IMR-90 (cell line): ENCODE data around the gene ZNF425. TPM values are rescaled to one million over a fixed set of nuclear protein-coding genes. Genes with fewer than 3 reads are reported as not detected.

Experiments
- ATAC-seq: fragments of 200-7000 bp; cut with Tn5 transposase; 2 replicates; pipeline ENCODE4 v1.9.1; 2020; ENCODE audit warnings: low read depth, mild to moderate bottlenecking, moderate library complexity
- BruUV-seq: library from RNA; stranded (reverse); fragments of 400-500 nt; replicated peaks from 2 replicates; lab custom pipeline; 2021; lab: Mats Ljungman, UMichigan
- CTCF ChIA-PET: fragments of 300-600 bp; formaldehyde crosslinking; extraction: SDS; loops from one replicate; lab custom pipeline; 2021; ENCODE audit warnings: antibody characterized with exemption; lab: Yijun Ruan, JAX
- POLR2A ChIA-PET: fragments of 300-600 bp; sonication (Branson Sonifier 250); formaldehyde crosslinking; loops from one replicate; lab custom pipeline; 2022; ENCODE audit warnings: antibody characterized with exemption; ENCODE audit not compliant: unreplicated experiment; lab: Charles Lee
- DNase-seq: peaks from one replicate; pipeline ENCODE4 v3.0.0; 2013
- H2AFZ ChIP-seq: replicated peaks from 2 replicates; pipeline ENCODE3; 2013; ENCODE audit warnings: low read length, mild to moderate bottlenecking; ENCODE audit not compliant: poor library complexity
- H2AK5ac ChIP-seq: 2 replicates; pipeline ENCODE4 v1.6.1; 2013; ENCODE audit warnings: low read depth, low read length, inconsistent platforms
- H2AK9ac ChIP-seq: replicated peaks from 2 replicates; pipeline ENCODE3; 2013; ENCODE audit warnings: mild to moderate bottlenecking, low read depth, low read length, moderate library complexity; ENCODE audit not compliant: poor library complexity
- H2BK120ac ChIP-seq: 2 replicates; pipeline ENCODE4 v1.6.1; 2013; ENCODE audit warnings: low read depth, low read length, inconsistent platforms
- H2BK15ac ChIP-seq: 3 replicates; pipeline ENCODE4 v1.6.1; 2013; ENCODE audit warnings: low read depth, low read length, inconsistent platforms
- H2BK20ac ChIP-seq: 2 replicates; pipeline ENCODE4 v1.6.1; 2013; ENCODE audit warnings: low read depth, mild to moderate bottlenecking, inconsistent platforms, low read length, moderate library complexity
- H2BK5ac ChIP-seq: 2 replicates; pipeline ENCODE4 v1.6.1; 2013; ENCODE audit warnings: mild to moderate bottlenecking, low read depth, low read length, inconsistent platforms; ENCODE audit not compliant: poor library complexity, severe bottlenecking
- H3K14ac ChIP-seq: replicated peaks from 2 replicates; pipeline ENCODE4 v1.6.1; 2013; ENCODE audit warnings: low read depth, low read length, inconsistent platforms
- H3K18ac ChIP-seq: 2 replicates; pipeline ENCODE4 v1.6.1; 2013; ENCODE audit warnings: low read depth, low read length, control low read depth
- H3K23ac ChIP-seq: 2 replicates; pipeline ENCODE4 v1.6.1; 2013; ENCODE audit warnings: low read depth, low read length, inconsistent platforms
- H3K27ac ChIP-seq: 2 replicates; pipeline ENCODE4 v1.5.1; 2013; ENCODE audit warnings: mild to moderate bottlenecking, control low read depth, low read length; ENCODE audit not compliant: insufficient read depth
- H3K27me3 ChIP-seq: 2 replicates; pipeline ENCODE4 v1.6.1; 2013; ENCODE audit warnings: low read length; ENCODE audit not compliant: control insufficient read depth, insufficient read depth
- H3K36me3 ChIP-seq: 2 replicates; pipeline ENCODE4 v1.6.1; 2013; ENCODE audit warnings: low read length, mixed read lengths; ENCODE audit not compliant: control insufficient read depth, insufficient read depth
- H3K4ac ChIP-seq: 2 replicates; pipeline ENCODE4 v1.6.1; 2013; ENCODE audit warnings: low read depth, low read length, inconsistent platforms
- H3K4me1 ChIP-seq: 2 replicates; pipeline ENCODE4 v1.6.1; 2013; ENCODE audit warnings: low read length, mixed read lengths; ENCODE audit not compliant: control insufficient read depth, insufficient read depth
- H3K4me2 ChIP-seq: 2 replicates; pipeline ENCODE4 v1.6.1; 2013; ENCODE audit warnings: low read depth, mild to moderate bottlenecking, control low read depth, low read length, moderate library complexity
- H3K4me3 ChIP-seq: 2 replicates; pipeline ENCODE4 v1.5.1; 2013; ENCODE audit warnings: low read depth, mild to moderate bottlenecking, control low read depth, low read length, moderate library complexity; ENCODE audit not compliant: insufficient read depth
- H3K56ac ChIP-seq: 2 replicates; pipeline ENCODE4 v1.6.1; 2013; ENCODE audit warnings: low read length, inconsistent platforms; ENCODE audit not compliant: insufficient read depth; ENCODE audit errors: extremely low read depth
- H3K79me1 ChIP-seq, 2 experiments: 2 replicates each; pipeline ENCODE4 v1.6.1; 2013; ENCODE audit warnings: low read length in 2 of 2, inconsistent platforms in 1 of 2, low read depth in 1 of 2
- H3K9ac ChIP-seq: 2 replicates; pipeline ENCODE4 v1.6.1; 2013; ENCODE audit warnings: low read depth, low read length, control low read depth
- H3K9me1 ChIP-seq: 2 replicates; pipeline ENCODE4 v1.6.1; 2013; ENCODE audit warnings: low read length, inconsistent platforms; ENCODE audit not compliant: insufficient read depth
- H3K9me3 ChIP-seq: 2 replicates; pipeline ENCODE4 v1.6.1; 2013; ENCODE audit warnings: low read length; ENCODE audit not compliant: control insufficient read depth, insufficient read depth
- H4K20me1 ChIP-seq: 2 replicates; pipeline ENCODE4 v1.6.1; 2013; ENCODE audit warnings: low read length, inconsistent platforms; ENCODE audit not compliant: insufficient read depth
- H4K5ac ChIP-seq: 2 replicates; pipeline ENCODE4 v1.6.1; 2013; ENCODE audit warnings: mild to moderate bottlenecking, low read depth, low read length, control low read depth
- H4K8ac ChIP-seq, 2 experiments: 2 replicates each; pipeline ENCODE4 v1.6.1; 2013; ENCODE audit warnings: low read depth in 2 of 2, low read length in 2 of 2, control low read depth in 1 of 2, inconsistent platforms in 1 of 2
- H4K91ac ChIP-seq: 2 replicates; pipeline ENCODE4 v1.6.1; 2013; ENCODE audit warnings: low read depth, low read length, inconsistent platforms; ENCODE audit not compliant: insufficient read depth
- BHLHE40 ChIP-seq: fragments of 150-350 bp; IDR thresholded peaks from 2 replicates; pipeline ENCODE4 v1.6.1; 2016; ENCODE audit warnings: mild to moderate bottlenecking, low read depth, low read length
- CEBPB ChIP-seq: IDR thresholded peaks from 2 replicates; pipeline ENCODE4 v1.6.1; 2012; ENCODE audit warnings: low read depth, low read length, improper control_type of control experiment
- CHD1 ChIP-seq: IDR thresholded peaks from 2 replicates; pipeline ENCODE4 v1.6.1; 2012; ENCODE audit warnings: low read depth, low read length, improper control_type of control experiment
- CTCF ChIP-seq: conservative IDR thresholded peaks from 2 replicates; pipeline ENCODE4 v1.5.1; 2012; ENCODE audit warnings: mild to moderate bottlenecking, low read depth, low read length, improper control_type of control experiment
- ELK1 ChIP-seq: fragments of 150-350 bp; IDR thresholded peaks from 2 replicates; pipeline ENCODE4 v1.6.1; 2016; ENCODE audit warnings: low read depth, mild to moderate bottlenecking, low read length, moderate library complexity, borderline replicate concordance
- FOS ChIP-seq: fragments of 150-350 bp; IDR thresholded peaks from 2 replicates; pipeline ENCODE4 v1.6.1; 2016; ENCODE audit warnings: low read depth, low read length
- MAFK ChIP-seq: IDR thresholded peaks from 2 replicates; pipeline ENCODE4 v1.6.1; 2012; ENCODE audit warnings: low read depth, low read length, improper control_type of control experiment
- MAZ ChIP-seq: IDR thresholded peaks from 2 replicates; pipeline ENCODE4 v1.6.1; 2012; ENCODE audit warnings: low read depth, mild to moderate bottlenecking, low read length, improper control_type of control experiment, moderate library complexity, borderline replicate concordance
- NFE2L2 ChIP-seq: fragments of 150-350 bp; IDR thresholded peaks from 2 replicates; pipeline ENCODE4 v1.6.1; 2016; ENCODE audit warnings: low read depth, mild to moderate bottlenecking, low read length
- POLR2A ChIP-seq: IDR thresholded peaks from 2 replicates; pipeline ENCODE4 v1.6.1; 2012; ENCODE audit warnings: mild to moderate bottlenecking, low read depth, low read length
- RAD21 ChIP-seq: IDR thresholded peaks from 2 replicates; pipeline ENCODE4 v1.6.1; 2012; ENCODE audit warnings: low read length, improper control_type of control experiment
- RCOR1 ChIP-seq: IDR thresholded peaks from 2 replicates; pipeline ENCODE4 v1.6.1; 2012; ENCODE audit warnings: mild to moderate bottlenecking, low read length, improper control_type of control experiment; ENCODE audit not compliant: insufficient replicate concordance
- RFX5 ChIP-seq: IDR thresholded peaks from 2 replicates; pipeline ENCODE4 v1.8.0; 2012; ENCODE audit warnings: low read depth, mild to moderate bottlenecking, low read length, moderate library complexity
- USF2 ChIP-seq: fragments of 150-350 bp; IDR thresholded peaks from 2 replicates; pipeline ENCODE4 v1.6.1; 2017; ENCODE audit warnings: mild to moderate bottlenecking, antibody characterized with exemption, low read length, low read depth
- WGBS, 2 experiments: methylation state at CpG; one replicate each; pipeline versions ENCODE4 v1.1.5 to v1.1.7; 2013; ENCODE audit warnings: missing lambda C conversion rate in 2 of 2; ENCODE audit not compliant: insufficient read length in 1 of 2; ENCODE audit errors: extremely low coverage in 2 of 2; 5-methylcytosine and 5-hydroxymethylcytosine counted together
- dilution Hi-C: fragments of 300-500 bp; cut with HindIII; formaldehyde crosslinking; loops from one replicate; pipeline ENCODE4 v1.14.3; 2018; ENCODE audit warnings: low sequenced_read_pairs; ENCODE audit not compliant: unreplicated experiment
- in situ Hi-C: fragments of 300-500 bp; cut with MboI; formaldehyde crosslinking; loops from 3 replicates; pipeline ENCODE4 v1.14.3; 2019; ENCODE audit warnings: low sequenced_read_pairs, inconsistent platforms, mixed read lengths
- intact Hi-C: fragments of 100-400 bp; cut with micrococcal nuclease; formaldehyde crosslinking; loops from 2 replicates; pipeline ENCODE4 v1.10.0; 2022
- polyA plus RNA-seq, 3 experiments: library from polyadenylated mRNA; depleted of rRNA; stranded (reverse); fragments of >200 nt; gene quantifications; 2 replicates each; pipeline ENCODE4 v1.2.3, GENCODE V29; 2012; ENCODE audit warnings: low replicate concordance in 1 of 3
- total RNA-seq: library from RNA; depleted of rRNA; stranded (reverse); fragments of >200 nt; gene quantifications from 2 replicates; pipeline ENCODE4 v1.2.3, GENCODE V29; 2012

The ZNF425 gene
- total and polyA plus RNA-seq, 2 of the 4 experiments (the other 2 are of a cell fraction): 1.2 to 2.3 TPM

GRCh38 chr7:149100821-149101220, 25.3 kb downstream of the ZNF425 start:
- H4K5ac ChIP-seq: no peak overlapping the region
- no peak overlapping the region for H3K4me2 ChIP-seq
- no peaks in the 10 kb centered on the region for H3K27me3 ChIP-seq
- peaks cover 4% of the 10 kb centered on the region; the same call in 1 of the 2 replicates for H3K36me3 ChIP-seq
- no peak overlapping the region for H3K27ac ChIP-seq
- H3K23ac ChIP-seq: no peak overlapping the region
- ATAC-seq: no peak
- H3K9ac ChIP-seq: no peak overlapping the region
- no peak overlapping the region for H2AK9ac ChIP-seq
- H3K9me3 ChIP-seq: no peaks in the 10 kb centered on the region
- no peak overlapping the region for H2AK5ac ChIP-seq
- dilution Hi-C loops (no loop called here), in situ Hi-C loops (no loop called here), intact Hi-C loops (no loop called here)
- no peaks in the 10 kb centered on the region for H3K79me1 ChIP-seq
- no peaks in the 10 kb centered on the region for H3K9me1 ChIP-seq
- H2BK5ac ChIP-seq: no peak overlapping the region
- H4K91ac ChIP-seq: no peak overlapping the region
- TF ChIP-seq USF2 (no peak), FOS (no peak), BHLHE40 (no peak), CTCF (no peak), RCOR1 (no peak), ELK1 (no peak), CEBPB (no peak), MAZ (no peak), NFE2L2 (no peak), RFX5 (no peak), MAFK (no peak), POLR2A (no peak), RAD21 (no peak), CHD1 (no peak)
- H3K4me1 ChIP-seq: no peaks in the 10 kb centered on the region
- no peak overlapping the region for H2BK120ac ChIP-seq
- H4K20me1 ChIP-seq: no peaks in the 10 kb centered on the region
- no peak overlapping the region for H3K4ac ChIP-seq
- H4K8ac ChIP-seq: no peak overlapping the region
- H3K56ac ChIP-seq: no peak overlapping the region
- no peak for DNase-seq
- no peak overlapping the region for H3K14ac ChIP-seq
- POLR2A ChIA-PET: no interaction called here
- no peak overlapping the region for H3K4me3 ChIP-seq
- no peak overlapping the region for H3K18ac ChIP-seq
- CTCF ChIA-PET: no interaction called here
- no peak overlapping the region for H2AFZ ChIP-seq
- BruUV-seq: no TSS peak
- H2BK20ac ChIP-seq: no peak overlapping the region
- no CpG with 5 or more reads among the region's 2 CpGs for WGBS, 2 experiments
- H2BK15ac ChIP-seq: no peak overlapping the region
